Heart right ventricle (tissue), 16 donors: ENCODE data around the gene GYPC. TPM values are rescaled to one million over a fixed set of nuclear protein-coding genes. Genes with fewer than 3 reads are reported as not detected.
A peak's percentile ranks its signal among the peaks of the same experiment; 100 is the strongest.
"Not testable (repeated sequence)": the region's sequence is repeated elsewhere in the genome, so short reads cannot be mapped to it uniquely, and the experiment has no call there.

ENCODE experiments used
- ATAC-seq, 8 donors: fragments of 200-7000 bp; cut with Tn5 transposase; one replicate each; pipeline ENCODE4 v1.9.1; 2020; ENCODE audit warnings: mild to moderate bottlenecking in 8 of 8, moderate library complexity in 8 of 8, moderate number of reproducible peaks in 1 of 8
- DNase-seq, 2 donors: peaks; one replicate each; pipeline ENCODE4 v3.0.0-alpha.2; 2020
- H3K27ac ChIP-seq, 10 donors: fragments of 200-600 bp; sonication (generic) in 2 of 10; one replicate each; pipeline versions ENCODE4 v1.5.0 to v1.8.0; 2020 to 2022; ENCODE audit warnings: mild to moderate bottlenecking in 3 of 10
- H3K27me3 ChIP-seq, 7 donors: fragments of 200-600 bp; one replicate each; pipeline ENCODE4 v1.8.0; 2021 to 2022; ENCODE audit warnings: mild to moderate bottlenecking in 2 of 7
- H3K36me3 ChIP-seq, 9 donors: fragments of 200-600 bp; sonication (generic) in 1 of 9; one replicate each; pipeline versions ENCODE4 v1.5.0 to v1.8.0; 2020 to 2022; ENCODE audit warnings: mild to moderate bottlenecking in 2 of 9
- H3K4me1 ChIP-seq, 9 donors: fragments of 200-600 bp; sonication (generic) in 1 of 9; one replicate each; pipeline versions ENCODE4 v1.5.0 to v1.8.0; 2020 to 2022; ENCODE audit warnings: mild to moderate bottlenecking in 4 of 9
- H3K4me3 ChIP-seq, 10 donors: fragments of 200-600 bp; sonication (generic) in 2 of 10; one replicate each; pipeline versions ENCODE4 v1.5.0 to v1.8.0; 2020 to 2022; ENCODE audit warnings: mild to moderate bottlenecking in 7 of 10, moderate library complexity in 2 of 10
- H3K9me3 ChIP-seq, 11 donors: fragments of 200-600 bp in 10 of 11; sonication (generic) in 2 of 11; one replicate each; pipeline versions ENCODE4 v1.5.0 to v1.8.0; 2013 to 2022; ENCODE audit warnings: mild to moderate bottlenecking in 2 of 11, control low read depth in 1 of 11, moderate library complexity in 1 of 11
- WGBS, 2 donors: extraction: QIAGEN DNeasy Blood & Tissue Kit; methylation state at CpG; one replicate each; pipeline ENCODE4 v1.1.7; 2013; ENCODE audit warnings: inconsistent platforms in 1 of 2; 5-methylcytosine and 5-hydroxymethylcytosine counted together
- intact Hi-C, 10 donors: fragments of 100-400 bp; cut with DNase I; formaldehyde crosslinking; loops; one replicate each; pipeline versions ENCODE4 v1.11.1 to v1.14.2; 2022
- polyA plus RNA-seq, 2 donors: library from polyadenylated mRNA; stranded (reverse); fragments of 200-250 nt; gene quantifications; one replicate each; pipeline ENCODE4 v1.2.3, GENCODE V29; 2013
- total RNA-seq, 10 donors: library from RNA; stranded (reverse); fragmentation: NEBNext Ultra II Directional in 3 of 10; extraction: Animal tissue kit (Norgen Biotek cat#: 25700) in 3 of 10; gene quantifications; one replicate each; pipeline versions ENCODE4 v1.2.1 to v1.2.4, GENCODE V29; 2021 to 2023
- TF ChIP-seq, protein P1 (sequence below), 9 donors: fragments of 200-600 bp; sonication (generic) in 2 of 9; IDR thresholded peaks; one replicate each; pipeline versions ENCODE4 v1.5.0 to v1.8.0; 2021 to 2022; ENCODE audit warnings: antibody characterized with exemption in 9 of 9, mild to moderate bottlenecking in 5 of 9, moderate library complexity in 1 of 9
- donor health status: Arrhythmogenic right ventricular cardiomyopathy.
- donor health status: ischemic (EF 13 %, LVEDD 7.1; RV severe dilation, severe dysfunction).
- donor health status: healthy with polysubstance abuse.
- donor health status: DM: no; HTN: yes; CAD: no.
- donor health status: DM: no; HTN: no; CAD: no.
- donor health status: ischemic (EF 25% LVEDD 6.9; RV normal size, moderate dysfunction).
- donor health status: ischemic (EF 25% LVEDD 5.7; RV mildly dilated, moderate dysfunction).
- donor health status: healthy.
- donor health status: DM: yes; HTN: yes; CAD: no.
- donor health status: Ischemic cardiomyopathy.
- donor health status: ischemic (EF 35%, LVEDD 5.7; RV mildly dilated, moderate dysfunction).
- donor health status: nonischemic (EF 11% LVEDD 7.7; RV severe dilation, severe dysfunction).
- donor health status: DM: yes; HTN: yes; CAD: no.
- donor health status: PGD.
- donor health status: ischemic (EF 29% LVEDD 5.4; RV normal size, mild dysfunction).
- donor health status: nonischemic (EF 23%, LVEDD 6.1; RV moderate dilation, normal function).

The GYPC gene
- total and polyA plus RNA-seq, 12 donors, result 80.3 to 408 (median 127) TPM

DNA sequence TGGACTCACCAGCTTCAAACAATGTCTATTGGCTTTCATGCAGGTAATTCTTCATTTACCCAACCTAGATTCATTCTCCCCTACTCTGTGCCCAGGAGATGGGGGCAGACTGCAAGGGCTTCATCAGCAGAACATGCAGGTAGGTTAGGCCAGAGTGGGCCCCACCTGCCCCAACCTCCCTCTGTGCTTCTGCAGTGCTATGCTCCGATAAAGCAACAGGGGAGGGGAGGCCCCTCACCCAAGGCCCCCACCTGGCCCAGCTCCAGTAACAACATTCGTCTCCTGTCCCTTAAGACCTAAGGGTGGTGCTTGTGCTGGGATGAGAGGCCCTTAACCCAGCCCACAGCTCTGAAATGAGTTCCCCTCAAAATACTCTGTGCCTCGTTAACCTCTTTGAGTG lies 16.7 kb upstream of the GYPC start:
- intact Hi-C loops, result no loop called here
- DNase-seq (no peak), ATAC-seq (no peak)
- H3K4me3 ChIP-seq, result no peak overlapping the region
- H3K4me1 ChIP-seq, result peaks cover 0 to 17% (median 12%) of the 10 kb centered on the region in 9 donors
- 75 to 88% methylated on average over 3 of the region's 3 CpGs for WGBS, 2 donors
- H3K27me3 ChIP-seq, result no peaks in the 10 kb centered on the region
- H3K9me3 ChIP-seq, result no peaks in the 10 kb centered on the region
- no peaks in the 10 kb centered on the region for H3K36me3 ChIP-seq
- H3K27ac ChIP-seq, result no peak overlapping the region
- TF ChIP-seq, protein P1, sequence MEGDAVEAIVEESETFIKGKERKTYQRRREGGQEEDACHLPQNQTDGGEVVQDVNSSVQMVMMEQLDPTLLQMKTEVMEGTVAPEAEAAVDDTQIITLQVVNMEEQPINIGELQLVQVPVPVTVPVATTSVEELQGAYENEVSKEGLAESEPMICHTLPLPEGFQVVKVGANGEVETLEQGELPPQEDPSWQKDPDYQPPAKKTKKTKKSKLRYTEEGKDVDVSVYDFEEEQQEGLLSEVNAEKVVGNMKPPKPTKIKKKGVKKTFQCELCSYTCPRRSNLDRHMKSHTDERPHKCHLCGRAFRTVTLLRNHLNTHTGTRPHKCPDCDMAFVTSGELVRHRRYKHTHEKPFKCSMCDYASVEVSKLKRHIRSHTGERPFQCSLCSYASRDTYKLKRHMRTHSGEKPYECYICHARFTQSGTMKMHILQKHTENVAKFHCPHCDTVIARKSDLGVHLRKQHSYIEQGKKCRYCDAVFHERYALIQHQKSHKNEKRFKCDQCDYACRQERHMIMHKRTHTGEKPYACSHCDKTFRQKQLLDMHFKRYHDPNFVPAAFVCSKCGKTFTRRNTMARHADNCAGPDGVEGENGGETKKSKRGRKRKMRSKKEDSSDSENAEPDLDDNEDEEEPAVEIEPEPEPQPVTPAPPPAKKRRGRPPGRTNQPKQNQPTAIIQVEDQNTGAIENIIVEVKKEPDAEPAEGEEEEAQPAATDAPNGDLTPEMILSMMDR (IDR thresholded peaks at IDR 0.05), result no peak

DNA sequence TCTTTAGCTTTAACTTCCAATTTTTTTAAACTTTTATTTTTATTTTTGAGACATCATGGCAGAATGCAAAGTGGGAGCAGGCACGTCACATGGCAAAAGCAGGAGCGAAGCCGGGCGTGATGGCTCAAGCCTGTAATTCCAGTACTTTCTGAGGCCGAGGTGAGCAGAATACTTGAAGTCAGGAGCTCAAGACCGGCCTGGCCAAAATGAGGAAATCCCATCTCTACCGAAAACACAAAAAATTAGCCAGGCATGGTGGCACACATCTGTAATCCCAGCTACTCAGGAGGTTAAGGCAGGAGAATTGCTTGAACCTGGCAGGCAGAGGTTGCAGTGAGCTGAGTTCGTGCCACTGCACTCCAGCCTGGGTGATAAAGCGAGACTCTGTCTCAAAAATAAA lies 14.7 kb upstream of the GYPC start:
- not testable (repeated sequence) for H3K27me3 ChIP-seq, H3K4me1 ChIP-seq, H3K4me3 ChIP-seq, H3K9me3 ChIP-seq, H3K27ac ChIP-seq, ATAC-seq, H3K36me3 ChIP-seq, DNase-seq
- 96 to 97% methylated on average over 9 of the region's 9 CpGs for WGBS, 2 donors
- intact Hi-C loops, result loop anchor here in 1 of 10 donors (10.0 kb wide), 1 partner anchor 124 kb away; no protein-coding TSS in a partner anchor

DNA sequence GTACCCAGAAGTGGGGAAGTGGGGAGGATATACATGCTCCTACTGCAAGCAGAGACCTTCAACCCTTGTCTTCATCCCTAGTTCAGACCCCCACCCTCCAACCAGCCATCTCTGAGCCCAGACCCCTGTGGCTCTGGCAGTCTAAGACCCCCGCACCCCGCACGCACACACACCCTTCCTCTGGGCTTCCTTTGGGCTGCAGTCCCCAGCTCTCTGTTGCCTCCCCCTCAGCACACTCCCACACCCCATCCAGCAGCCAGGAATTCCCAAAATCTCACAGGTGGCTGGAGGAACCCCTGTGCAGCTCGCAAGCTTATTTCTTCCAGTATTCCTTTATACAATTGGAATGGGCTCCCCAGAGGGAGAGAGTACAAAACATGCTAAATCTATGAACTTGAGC lies 13.9 kb upstream of the GYPC start:
- intact Hi-C loops, result loop anchor here in 1 of 10 donors (10.0 kb wide), 1 partner anchor 123 kb away; no protein-coding TSS in a partner anchor
- ATAC-seq, result no peak
- TF ChIP-seq, protein P1 (IDR thresholded peaks at IDR 0.05), result no peak

DNA sequence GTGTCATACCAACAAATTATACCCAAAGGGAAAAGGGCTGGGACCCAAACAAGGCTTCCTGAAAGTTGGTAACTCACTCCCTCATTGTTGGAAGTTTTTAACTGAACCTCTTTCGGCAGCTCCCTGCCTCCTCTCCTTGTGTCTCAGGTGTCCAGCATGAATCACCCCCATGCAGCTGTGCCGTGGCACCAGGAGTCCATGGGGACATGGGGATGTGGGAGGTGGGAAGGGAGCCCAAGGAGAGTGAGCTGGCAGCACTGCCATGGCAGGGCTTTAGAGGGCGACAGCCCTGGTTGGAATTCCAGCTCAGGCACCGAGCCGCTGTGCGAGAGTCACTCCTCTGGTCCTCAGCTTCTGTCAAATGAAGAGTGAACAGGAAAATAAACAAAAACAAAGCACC lies 12.5 kb upstream of the GYPC start:
- intact Hi-C loops, result loop anchor here in 1 of 10 donors (10.0 kb wide), 1 partner anchor 121 kb away; no protein-coding TSS in a partner anchor
- peak in 2 of 8 donors; percentile 18 to 56 for ATAC-seq

More for the DNA sequence above, 13.9 kb upstream of the GYPC start:
- 63 to 72% methylated on average over 4 of the region's 4 CpGs for WGBS, 2 donors
- Histone ChIP-seq H3K4me1 (no peaks in the 10 kb centered on the region), H3K4me3 (no peak overlapping the region), H3K27ac (no peak overlapping the region), H3K36me3 (no peaks in the 10 kb centered on the region), H3K9me3 (no peaks in the 10 kb centered on the region), H3K27me3 (no peaks in the 10 kb centered on the region)
- no peak for DNase-seq

DNA sequence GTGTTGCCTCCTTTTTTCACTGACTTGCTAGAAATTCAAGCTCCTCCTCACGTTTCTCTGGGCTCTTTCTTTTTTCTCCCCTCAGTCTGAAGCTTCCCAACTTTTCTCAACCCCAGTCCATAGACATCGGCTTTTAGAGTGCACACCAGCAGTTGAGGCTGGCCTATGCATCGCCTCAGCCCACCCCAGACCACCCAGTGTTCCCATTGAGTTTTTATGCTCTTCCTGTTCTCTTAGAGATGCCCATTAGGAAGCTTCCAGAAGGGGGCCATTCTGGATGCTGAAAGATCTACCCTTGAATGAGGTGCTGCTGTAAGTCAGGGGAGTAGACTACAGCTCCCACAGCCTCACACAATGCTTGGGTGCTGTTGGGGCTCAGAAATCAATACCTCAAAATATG lies 12.0 kb upstream of the GYPC start:
- Histone ChIP-seq H3K4me3 (no peak overlapping the region), H3K36me3 (no peaks in the 10 kb centered on the region), H3K9me3 (no peaks in the 10 kb centered on the region), H3K27me3 (no peaks in the 10 kb centered on the region), H3K27ac (no peak overlapping the region), H3K4me1 (no peaks in the 10 kb centered on the region)
- TF ChIP-seq, protein P1 (IDR thresholded peaks at IDR 0.05), result no peak
- no peak for DNase-seq
- 90 to 94% methylated on average over 3 of the region's 3 CpGs for whole genome bisulfite sequencing, 2 donors
- intact Hi-C loops, result loop anchor here in 1 of 10 donors (10.0 kb wide), 1 partner anchor 121 kb away; no protein-coding TSS in a partner anchor
- ATAC-seq, result no peak

More for the DNA sequence above, 12.5 kb upstream of the GYPC start:
- no peaks in the 10 kb centered on the region for H3K9me3 ChIP-seq
- H3K4me1 ChIP-seq, result no peaks in the 10 kb centered on the region
- DNase-seq, result no peak
- 75 to 83% methylated on average over 6 of the region's 6 CpGs for WGBS, 2 donors
- H3K27me3 ChIP-seq, result no peaks in the 10 kb centered on the region
- H3K4me3 ChIP-seq, result no peak overlapping the region
- no peak overlapping the region for H3K27ac ChIP-seq
- H3K36me3 ChIP-seq, result no peaks in the 10 kb centered on the region
- TF ChIP-seq, protein P1 (IDR thresholded peaks at IDR 0.05), result peak in 3 of 9 donors; percentile 17 to 25 (median 22)
